ENCODE results near the gene LSM5.
"Not testable (repeated sequence)": the region's sequence is repeated elsewhere in the genome, so short reads cannot be mapped to it uniquely, and the experiment has no call there.

The LSM5 gene

DNA sequence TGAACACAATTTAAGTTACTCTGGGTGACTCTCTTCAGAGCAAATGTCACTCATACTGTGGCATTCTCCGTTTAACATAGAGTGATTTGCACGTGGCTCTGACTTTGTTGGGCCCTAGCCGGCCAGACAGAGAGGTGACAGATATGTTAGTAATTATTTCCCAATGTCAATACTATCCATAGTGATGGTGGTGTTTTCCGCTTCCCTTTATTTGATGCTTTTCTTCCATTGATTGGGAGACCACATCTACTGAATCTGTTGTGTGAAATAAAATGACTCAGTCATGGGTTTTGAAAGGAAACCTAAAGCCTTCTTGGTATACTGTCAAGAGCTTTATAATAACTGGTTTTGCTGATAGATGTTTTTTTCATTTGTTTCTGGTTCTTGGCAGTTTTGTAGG is 12.5 kb upstream of the LSM5 start:
- no peak for DNase-seq (ENCODE audit: low spot score)

GRCh38 chr7:32501522-32501921 is 11.3 kb upstream of the LSM5 start:
- no peak for DNase-seq (ENCODE audit: low spot score)

DNA sequence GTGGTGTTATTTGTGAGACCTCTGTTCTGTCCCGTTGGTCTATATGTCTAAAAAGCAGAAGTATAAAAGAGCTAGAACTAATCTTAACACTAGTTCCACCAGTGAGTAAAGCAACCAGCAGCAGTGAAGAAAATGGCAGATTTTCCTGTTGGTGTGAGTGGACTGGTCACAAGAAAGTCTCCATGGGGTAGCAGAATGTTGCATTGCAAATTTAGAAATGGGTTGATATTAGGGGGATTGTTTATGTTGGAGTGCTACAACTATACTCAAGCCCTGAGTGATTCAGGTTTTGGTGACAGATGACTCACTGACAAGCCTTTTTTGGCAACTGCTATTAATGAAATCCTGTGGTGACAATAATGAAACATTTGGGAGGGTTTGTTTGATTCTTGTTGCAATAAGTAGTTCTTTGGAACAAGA is 10.8 kb upstream of the LSM5 start:
- no peak for DNase-seq (ENCODE audit: low spot score)

GRCh38 chr7:32500216-32500615 is 10.0 kb upstream of the LSM5 start:
- not testable (repeated sequence) for DNase-seq (ENCODE audit: low spot score)

DNA sequence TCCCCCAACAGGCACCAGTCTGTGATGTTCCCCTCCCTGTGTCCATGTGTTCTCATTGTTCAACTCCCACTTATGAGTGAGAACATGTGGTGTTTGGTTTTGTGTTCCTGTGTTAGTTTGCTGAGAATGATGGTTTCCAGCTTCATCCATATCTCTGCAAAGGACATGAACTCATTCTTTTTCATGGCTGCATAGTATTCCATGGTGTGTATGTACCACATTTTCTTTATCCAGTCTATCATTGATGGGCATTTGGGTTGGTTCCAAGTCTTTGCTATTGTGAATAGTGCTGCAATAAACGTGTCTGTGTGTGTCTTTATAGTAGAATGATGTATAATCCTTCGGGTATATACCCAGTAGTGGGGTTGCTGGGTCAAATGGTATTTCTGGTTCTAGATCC is 9.6 kb upstream of the LSM5 start:
- DNase-seq (ENCODE audit: low spot score): not testable (repeated sequence)

DNA sequence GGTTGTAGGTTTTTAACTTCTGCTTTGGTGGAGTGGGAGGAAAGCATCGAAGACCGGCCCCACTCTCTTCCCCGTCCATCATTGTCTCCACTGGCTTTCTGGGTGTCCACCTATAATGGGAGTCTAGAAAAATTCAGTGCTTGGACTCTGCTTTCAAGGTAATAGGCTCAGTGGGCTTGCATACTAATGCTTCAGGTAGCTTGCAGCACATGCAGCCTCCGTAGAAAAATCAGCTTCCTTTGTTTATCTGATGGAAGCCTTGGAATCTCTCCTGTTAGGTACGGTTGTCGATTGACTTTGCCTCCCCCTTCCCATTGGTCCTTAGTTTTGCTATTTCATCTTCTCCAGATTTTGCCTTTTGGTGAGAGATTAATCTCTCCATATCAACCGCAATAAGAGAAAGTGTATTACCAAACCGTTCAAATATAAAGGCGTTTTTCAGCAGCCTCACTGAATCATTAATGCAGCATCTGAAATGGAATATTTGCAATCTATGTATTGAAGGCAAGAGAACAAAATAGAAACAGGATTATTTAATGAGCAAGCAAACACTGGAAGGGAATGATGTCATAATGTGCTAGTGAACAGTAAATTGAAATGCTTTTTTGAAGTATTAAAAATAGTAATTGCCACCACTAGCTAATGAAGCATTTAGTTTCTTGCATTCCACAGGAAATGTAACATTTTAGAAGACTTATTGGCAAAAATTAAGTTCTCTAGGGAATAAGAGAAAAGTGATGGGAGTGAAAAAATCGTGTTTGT is 6.1 kb upstream of the LSM5 start:
- DNase-seq (ENCODE audit: low spot score): no peak

DNA sequence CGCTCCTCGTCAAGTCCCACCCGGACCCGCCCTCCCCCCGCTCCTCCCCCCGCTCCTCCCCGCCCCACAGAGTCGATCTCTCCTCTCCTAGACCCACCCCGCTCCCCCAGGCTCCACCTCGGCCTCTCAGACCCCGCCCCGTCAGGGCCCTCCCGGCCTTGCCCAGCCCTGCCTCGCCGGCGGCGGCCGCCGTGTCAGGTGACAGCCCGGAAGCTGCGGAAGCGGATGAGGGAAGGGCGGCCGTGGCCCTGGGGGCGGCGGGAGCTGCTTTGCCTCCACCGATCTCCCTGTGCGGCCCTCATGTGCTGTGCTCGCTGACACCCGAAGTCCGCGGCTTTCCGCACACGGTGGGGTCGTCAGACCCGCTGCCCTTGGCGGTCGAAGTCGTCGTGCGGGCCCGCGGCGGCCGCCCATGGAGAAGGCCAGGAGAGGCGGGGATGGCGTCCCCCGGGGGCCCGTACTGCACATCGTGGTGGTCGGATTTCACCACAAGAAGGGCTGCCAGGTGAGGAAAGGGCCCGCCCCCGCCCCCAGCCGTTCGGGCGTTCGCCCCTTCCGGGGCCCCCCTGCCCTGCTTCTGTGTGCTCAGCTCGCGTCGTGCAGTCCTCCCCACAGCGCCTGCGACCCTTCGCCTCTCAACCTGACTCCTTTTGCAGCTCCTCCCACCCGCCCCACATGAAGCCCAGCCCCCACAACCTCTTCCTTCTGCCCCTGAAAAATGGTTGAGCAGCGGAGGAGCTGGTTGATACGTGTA is 5.3 kb upstream of the LSM5 start, which contains the start of gene AVL9:
Gene AVL9 (plus strand): TSS at position 192 of the 754 bp plus-strand sequence. CDS start 221 bp downstream, at position 413.
- DNase-seq (ENCODE audit: low spot score): peak; percentile 98

- DNase-seq (ENCODE audit: low spot score): no peak
Measured at GRCh38 chr7:32494946-32495297, 4.7 kb upstream of the LSM5 start.

- DNase-seq (ENCODE audit: low spot score): no peak
Measured at GRCh38 chr7:32489788-32490126, 423 bp downstream of the LSM5 start.

- DNase-seq (ENCODE audit: low spot score): no peak
Measured at GRCh38 chr7:32481921-32482320, 8.3 kb downstream of the LSM5 start.

DNA sequence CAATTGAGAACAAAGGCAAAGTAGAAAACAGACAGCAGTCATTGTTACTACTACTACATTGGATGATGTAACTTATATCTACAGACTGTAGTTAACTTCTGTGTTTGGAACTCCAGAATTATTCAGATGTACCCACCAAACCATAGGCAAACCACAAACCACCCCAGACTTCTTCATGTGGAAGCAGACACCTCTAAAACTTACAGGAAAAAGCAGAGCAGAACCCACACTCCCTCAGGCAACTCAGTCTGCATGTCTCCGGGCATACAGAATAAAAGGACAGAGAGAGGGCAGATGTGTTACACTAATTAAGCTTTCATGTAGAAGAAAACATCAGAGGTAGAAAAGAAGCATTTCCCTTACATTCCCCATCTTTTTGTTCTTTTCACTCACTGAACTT is 9.0 kb downstream of the LSM5 start:
- DNase-seq (ENCODE audit: low spot score): no peak

DNA sequence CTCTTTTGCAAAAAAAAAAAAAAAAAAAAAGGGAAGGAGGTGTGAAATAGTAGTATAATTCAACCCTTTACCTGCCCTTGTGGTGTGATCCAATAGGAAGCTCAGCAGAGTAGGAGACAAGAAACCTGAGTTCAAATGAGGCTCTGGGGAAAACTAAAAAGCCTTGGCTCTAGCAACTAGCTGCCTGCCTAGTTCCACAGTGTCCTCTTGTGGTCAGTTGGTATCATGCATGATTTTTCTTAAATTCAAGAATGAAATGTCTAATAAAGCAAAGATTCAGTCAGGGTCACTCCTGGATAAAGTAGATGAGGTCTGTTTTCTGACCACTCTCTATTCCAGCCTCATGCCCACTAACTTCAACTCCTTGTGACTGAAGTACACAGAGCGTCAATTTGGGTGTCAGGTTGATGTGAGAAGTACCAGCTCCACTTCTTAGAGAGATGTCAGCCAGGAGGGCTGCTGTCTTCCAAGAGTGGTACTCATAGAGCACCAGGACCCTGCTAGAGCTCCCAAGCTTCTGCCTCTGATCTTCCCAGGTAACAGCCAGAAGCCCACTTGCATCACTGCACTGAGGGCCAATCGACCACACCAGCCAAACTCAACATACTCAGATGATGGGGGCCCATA is 10.5 kb downstream of the LSM5 start:
- no peak for DNase-seq (ENCODE audit: low spot score)

DNA sequence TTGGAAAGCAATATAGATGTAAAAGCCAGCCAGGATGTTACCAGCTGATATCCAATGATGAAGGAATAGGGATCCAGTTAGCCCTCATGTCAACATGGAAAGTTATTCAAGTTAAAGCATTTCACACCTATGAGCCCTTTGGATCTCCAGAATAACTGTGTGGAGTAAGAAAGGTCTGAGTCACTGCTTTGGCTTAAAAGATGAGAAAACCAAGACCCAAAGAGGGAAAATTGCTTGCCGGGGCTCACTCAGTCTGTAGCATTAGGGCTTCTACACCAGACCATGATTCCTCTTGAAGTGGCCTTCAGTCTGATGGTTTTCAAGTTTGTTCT is 12.6 kb downstream of the LSM5 start:
- DNase-seq (ENCODE audit: low spot score): no peak

DNA sequence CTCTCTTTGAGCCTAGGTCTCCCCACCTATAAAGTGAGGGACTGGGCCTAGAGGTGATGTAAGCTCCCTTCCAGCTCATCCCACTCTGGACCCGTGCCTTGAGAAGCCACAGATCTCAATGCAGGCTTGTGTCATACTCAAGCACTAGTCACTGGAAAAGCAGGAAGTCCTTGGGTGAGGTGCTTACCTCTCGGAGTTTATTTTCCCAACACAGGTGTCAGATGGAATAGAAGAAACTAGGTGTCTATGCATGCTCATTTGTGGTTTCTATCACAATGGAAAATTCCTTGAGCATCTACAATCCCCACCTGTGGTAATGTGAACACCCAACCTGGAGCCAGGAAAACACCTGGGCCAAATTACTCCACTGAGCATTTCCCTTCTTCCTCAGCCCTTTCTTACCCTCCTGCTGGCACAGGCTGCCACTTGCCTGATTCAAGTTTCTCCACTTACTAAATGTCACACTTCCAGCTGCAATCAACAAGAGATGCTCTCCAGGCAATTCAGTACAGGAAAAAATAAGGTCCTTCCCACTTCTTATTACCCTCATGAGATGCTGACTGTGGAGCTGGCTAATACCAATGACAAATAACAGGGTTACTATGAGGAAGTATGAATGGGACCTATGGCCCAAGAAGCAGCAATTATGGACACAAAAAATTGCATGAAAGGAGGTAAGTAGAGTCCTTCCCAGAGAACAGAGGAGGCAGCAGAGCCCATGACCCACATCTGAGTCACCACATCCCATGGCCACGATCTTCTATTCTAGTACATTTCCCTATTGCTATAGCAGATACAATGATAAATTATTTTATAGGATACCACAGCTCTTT is 13.1 kb downstream of the LSM5 start:
- DNase-seq (ENCODE audit: low spot score): no peak

GRCh38 chr7:32474008-32474407 is 16.2 kb downstream of the LSM5 start:
- DNase-seq (ENCODE audit: low spot score): no peak

GRCh38 chr7:32472015-32472414 is 18.2 kb downstream of the LSM5 start:
- no peak for DNase-seq (ENCODE audit: low spot score)

GRCh38 chr7:32470871-32471270 is 19.3 kb downstream of the LSM5 start:
- no peak for DNase-seq (ENCODE audit: low spot score)

- not testable (repeated sequence) for DNase-seq (ENCODE audit: low spot score)
Measured at GRCh38 chr7:32470004-32470403, 20.2 kb downstream of the LSM5 start.

DNA sequence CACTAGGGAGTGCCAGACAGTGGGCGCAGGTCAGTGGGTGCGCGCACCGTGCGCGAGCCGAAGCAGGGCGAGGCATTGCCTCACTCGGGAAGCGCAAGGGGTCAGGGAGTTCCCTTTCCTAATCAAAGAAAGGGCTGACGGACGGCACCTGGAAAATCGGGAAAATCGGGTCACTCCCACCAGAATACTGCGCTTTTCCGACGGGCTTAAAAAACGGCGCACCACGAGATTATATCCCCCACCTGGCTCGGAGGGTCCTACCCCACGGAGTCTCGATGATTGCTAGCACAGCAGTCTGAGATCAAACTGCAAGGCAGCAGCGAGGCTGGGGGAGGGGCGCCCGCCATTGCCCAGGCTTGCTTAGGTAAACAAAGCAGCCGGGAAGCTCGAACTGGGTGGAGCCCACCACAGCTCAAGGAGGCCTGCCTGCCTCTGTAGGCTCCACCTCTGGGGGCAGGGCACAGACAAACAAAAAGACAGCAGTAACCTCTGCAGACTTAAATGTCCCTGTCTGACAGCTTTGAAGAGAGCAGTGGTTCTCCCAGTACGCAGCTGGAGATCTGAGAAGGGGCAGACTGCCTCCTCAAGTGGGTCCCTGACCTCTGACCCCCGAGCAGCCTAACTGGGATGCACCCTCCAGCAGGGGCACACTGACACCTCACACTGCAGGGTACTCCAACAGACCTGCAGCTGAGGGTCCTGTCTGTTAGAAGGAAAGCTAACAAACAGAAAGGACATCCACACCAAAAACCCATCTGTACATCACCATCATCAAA is 25.4 kb downstream of the LSM5 start:
- DNase-seq (ENCODE audit: low spot score): not testable (repeated sequence)

GRCh38 chr7:32462977-32463376 is 27.2 kb downstream of the LSM5 start:
- no peak for DNase-seq (ENCODE audit: low spot score)

GRCh38 chr7:32462451-32462850 is 27.7 kb downstream of the LSM5 start:
- DNase-seq (ENCODE audit: low spot score): no peak

GRCh38 chr7:32461484-32461883 is 28.7 kb downstream of the LSM5 start:
- no peak for DNase-seq (ENCODE audit: low spot score)
